Measurements from ENCODE around the gene WHRN. TPM values are rescaled to one million over a fixed set of nuclear protein-coding genes. Genes with fewer than 3 reads are reported as not detected.

WHRN gene
- total RNA-seq, 1 donor from 2014 or later = 11.9 TPM

DNA sequence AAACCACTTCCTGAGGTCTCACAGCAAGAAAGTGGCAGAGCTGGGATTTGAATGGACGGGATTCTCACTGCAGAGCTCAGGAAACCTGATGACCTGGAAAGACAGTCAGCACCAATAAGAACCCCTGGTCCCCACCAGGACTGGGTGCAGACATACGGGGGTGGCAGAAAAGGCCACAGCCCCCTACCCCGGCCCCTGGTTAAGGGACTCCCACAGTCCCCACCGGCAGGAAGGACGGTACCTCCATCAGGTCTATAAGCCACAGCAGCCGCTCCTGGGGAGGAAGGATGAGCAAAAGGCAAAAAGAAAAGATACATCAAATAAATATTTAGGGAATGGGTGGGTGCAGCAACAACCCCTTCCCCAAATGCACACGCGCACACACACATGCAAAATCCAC, 85.5 kb downstream of the WHRN start:
- TF ChIP-seq, protein P1, sequence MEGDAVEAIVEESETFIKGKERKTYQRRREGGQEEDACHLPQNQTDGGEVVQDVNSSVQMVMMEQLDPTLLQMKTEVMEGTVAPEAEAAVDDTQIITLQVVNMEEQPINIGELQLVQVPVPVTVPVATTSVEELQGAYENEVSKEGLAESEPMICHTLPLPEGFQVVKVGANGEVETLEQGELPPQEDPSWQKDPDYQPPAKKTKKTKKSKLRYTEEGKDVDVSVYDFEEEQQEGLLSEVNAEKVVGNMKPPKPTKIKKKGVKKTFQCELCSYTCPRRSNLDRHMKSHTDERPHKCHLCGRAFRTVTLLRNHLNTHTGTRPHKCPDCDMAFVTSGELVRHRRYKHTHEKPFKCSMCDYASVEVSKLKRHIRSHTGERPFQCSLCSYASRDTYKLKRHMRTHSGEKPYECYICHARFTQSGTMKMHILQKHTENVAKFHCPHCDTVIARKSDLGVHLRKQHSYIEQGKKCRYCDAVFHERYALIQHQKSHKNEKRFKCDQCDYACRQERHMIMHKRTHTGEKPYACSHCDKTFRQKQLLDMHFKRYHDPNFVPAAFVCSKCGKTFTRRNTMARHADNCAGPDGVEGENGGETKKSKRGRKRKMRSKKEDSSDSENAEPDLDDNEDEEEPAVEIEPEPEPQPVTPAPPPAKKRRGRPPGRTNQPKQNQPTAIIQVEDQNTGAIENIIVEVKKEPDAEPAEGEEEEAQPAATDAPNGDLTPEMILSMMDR (IDR thresholded peaks at IDR 0.05; ENCODE audit: unreplicated experiment) = no peak
- no peaks in the 10 kb centered on the region for H3K9me3 Mint-ChIP-seq (ENCODE audit: low read depth)
- H3K27ac Mint-ChIP-seq = no peak overlapping the region
- H3K4me3 Mint-ChIP-seq (ENCODE audit: low read depth) = no peak overlapping the region
- H3K27me3 Mint-ChIP-seq = peaks cover 5% of the 10 kb centered on the region
- DNase-seq (ENCODE audit: low spot score, unreplicated experiment) = no peak
- H3K36me3 Mint-ChIP-seq (ENCODE audit: insufficient read depth) = no peaks in the 10 kb centered on the region
- H3K4me1 Mint-ChIP-seq (ENCODE audit: low read depth) = peaks cover 10% of the 10 kb centered on the region

DNA sequence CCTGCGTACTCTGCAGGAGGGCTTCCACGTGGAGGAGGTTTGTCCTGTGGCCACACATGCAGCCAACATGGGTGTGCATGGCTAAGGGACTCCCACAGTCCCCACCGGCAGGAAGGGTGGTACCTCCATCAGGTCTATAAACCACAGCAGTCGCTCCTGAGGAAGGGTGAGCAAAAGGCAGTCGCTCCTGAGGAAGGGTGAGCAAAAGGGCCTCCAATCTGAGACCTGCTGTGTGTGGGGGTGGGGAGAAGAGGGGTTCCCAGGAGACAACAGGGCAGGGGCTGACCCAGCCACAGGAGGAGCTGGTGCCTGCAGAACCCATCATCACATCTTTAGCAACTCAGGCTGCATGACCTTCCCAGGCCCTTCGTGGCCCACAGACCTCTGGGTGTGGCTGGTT, 87.2 kb downstream of the WHRN start:
- Mint-ChIP-seq H3K9me3 (ENCODE audit: low read depth) (no peaks in the 10 kb centered on the region), H3K27me3 (peaks cover 7% of the 10 kb centered on the region), H3K27ac (no peak overlapping the region), H3K4me1 (ENCODE audit: low read depth) (peaks cover 10% of the 10 kb centered on the region), H3K4me3 (ENCODE audit: low read depth) (no peak overlapping the region), H3K36me3 (ENCODE audit: insufficient read depth) (no peaks in the 10 kb centered on the region)
- TF ChIP-seq, protein P1 (IDR thresholded peaks at IDR 0.05; ENCODE audit: unreplicated experiment) = no peak
- no peak for DNase-seq (ENCODE audit: low spot score, unreplicated experiment)

DNA sequence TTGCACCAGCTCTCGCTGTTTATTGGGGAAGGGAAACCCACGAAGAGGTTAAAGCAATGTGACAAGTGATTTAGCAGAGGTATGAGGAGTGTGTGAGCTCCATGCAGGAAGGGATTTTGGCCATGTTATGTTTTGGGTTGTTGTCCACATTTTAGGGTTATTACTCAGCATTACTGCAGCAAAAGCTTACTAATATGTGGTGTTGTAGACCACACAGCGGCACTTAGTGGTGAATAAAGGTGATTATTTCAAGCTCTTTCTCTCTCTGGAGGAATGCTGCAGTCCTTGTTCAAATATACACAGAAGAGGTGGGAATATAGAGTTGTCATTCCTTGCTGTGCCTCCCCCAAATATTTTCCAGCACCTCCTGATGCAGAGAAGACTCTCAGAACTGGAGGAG, 87.8 kb downstream of the WHRN start:
- peak overlapping the region; percentile 63 for H3K27ac Mint-ChIP-seq
- TF ChIP-seq, protein P1 (IDR thresholded peaks at IDR 0.05; ENCODE audit: unreplicated experiment) = no peak
- no peaks in the 10 kb centered on the region for H3K9me3 Mint-ChIP-seq (ENCODE audit: low read depth)
- peaks cover 10% of the 10 kb centered on the region for H3K4me1 Mint-ChIP-seq (ENCODE audit: low read depth)
- no peaks in the 10 kb centered on the region for H3K36me3 Mint-ChIP-seq (ENCODE audit: insufficient read depth)
- H3K4me3 Mint-ChIP-seq (ENCODE audit: low read depth) = no peak overlapping the region
- DNase-seq (ENCODE audit: low spot score, unreplicated experiment) = no peak
- peaks cover 8% of the 10 kb centered on the region for H3K27me3 Mint-ChIP-seq

DNA sequence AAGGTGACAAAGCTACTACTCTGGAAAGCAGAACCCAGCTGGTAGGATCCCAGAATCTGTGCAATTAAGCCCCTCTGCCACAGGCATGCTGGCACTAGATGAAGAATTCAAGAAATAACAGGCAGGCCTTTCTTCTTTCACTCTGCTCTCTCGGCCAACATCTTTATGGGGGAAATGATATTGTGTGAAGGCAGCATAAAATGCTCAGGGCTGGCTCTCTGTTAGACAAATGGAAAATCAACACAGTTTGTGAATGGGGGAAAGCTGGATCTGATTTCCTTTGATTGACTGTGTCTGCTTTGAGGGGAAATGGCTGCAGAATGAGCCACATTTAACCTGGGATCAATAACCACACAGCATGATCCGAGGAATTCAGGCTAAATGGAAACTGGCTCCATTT, 88.4 kb downstream of the WHRN start:
- Mint-ChIP-seq H3K9me3 (ENCODE audit: low read depth) (no peaks in the 10 kb centered on the region), H3K27ac (peak overlapping the region; percentile 63), H3K36me3 (ENCODE audit: insufficient read depth) (no peaks in the 10 kb centered on the region), H3K4me1 (ENCODE audit: low read depth) (peaks cover 10% of the 10 kb centered on the region), H3K4me3 (ENCODE audit: low read depth) (no peak overlapping the region), H3K27me3 (peaks cover 8% of the 10 kb centered on the region)
- TF ChIP-seq, protein P1 (IDR thresholded peaks at IDR 0.05; ENCODE audit: unreplicated experiment) = no peak
- no peak for DNase-seq (ENCODE audit: low spot score, unreplicated experiment)

DNA sequence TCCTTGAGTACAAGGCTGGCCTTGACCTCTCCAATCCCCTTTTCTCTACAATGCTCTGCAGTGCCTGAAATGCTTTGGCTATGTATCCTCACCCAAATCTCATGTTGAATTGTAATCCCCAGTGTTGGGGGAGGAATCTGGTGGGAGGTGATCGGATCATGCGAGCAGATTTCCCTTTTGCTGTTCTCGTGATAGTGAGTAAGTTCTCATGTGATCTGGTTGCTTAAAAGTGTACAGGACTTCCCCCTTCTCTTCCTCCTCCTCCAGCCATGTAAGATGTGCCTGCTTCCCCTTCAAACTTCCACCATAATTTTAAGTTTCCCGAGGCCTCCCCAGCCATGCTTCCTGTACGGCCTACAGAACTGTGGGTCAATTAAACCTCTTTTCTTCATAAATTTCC, 89.0 kb downstream of the WHRN start:
- DNase-seq (ENCODE audit: low spot score, unreplicated experiment) = no peak
- H3K27me3 Mint-ChIP-seq = peaks cover 8% of the 10 kb centered on the region
- no peak overlapping the region for H3K4me3 Mint-ChIP-seq (ENCODE audit: low read depth)
- H3K4me1 Mint-ChIP-seq (ENCODE audit: low read depth) = peaks cover 10% of the 10 kb centered on the region
- H3K27ac Mint-ChIP-seq = no peak overlapping the region
- H3K9me3 Mint-ChIP-seq (ENCODE audit: low read depth) = no peaks in the 10 kb centered on the region
- TF ChIP-seq, protein P1 (IDR thresholded peaks at IDR 0.05; ENCODE audit: unreplicated experiment) = no peak
- H3K36me3 Mint-ChIP-seq (ENCODE audit: insufficient read depth) = no peaks in the 10 kb centered on the region
